GM21390 (cell line): ENCODE measurements around the gene MARS2.
"Not testable (repeated sequence)": the region's sequence is repeated elsewhere in the genome, so short reads cannot be mapped to it uniquely, and the experiment has no call there.

Experiments used
- ATAC-seq: cut with Tn5 transposase; IDR thresholded peaks from one replicate; pipeline ENCODE4 v1.9.1; 2021; ENCODE audit not compliant: unreplicated experiment

The MARS2 gene

GRCh38 chr2:197705121-197705911, at the start of gene MARS2:
MARS2 (plus strand) TSS chr2:197705369; CDS start chr2:197705406, 37 bp downstream.
- peak; percentile 78 for ATAC-seq

GRCh38 chr2:197657562-197657961, 47.6 kb upstream of the MARS2 start:
- ATAC-seq = no peak

DNA sequence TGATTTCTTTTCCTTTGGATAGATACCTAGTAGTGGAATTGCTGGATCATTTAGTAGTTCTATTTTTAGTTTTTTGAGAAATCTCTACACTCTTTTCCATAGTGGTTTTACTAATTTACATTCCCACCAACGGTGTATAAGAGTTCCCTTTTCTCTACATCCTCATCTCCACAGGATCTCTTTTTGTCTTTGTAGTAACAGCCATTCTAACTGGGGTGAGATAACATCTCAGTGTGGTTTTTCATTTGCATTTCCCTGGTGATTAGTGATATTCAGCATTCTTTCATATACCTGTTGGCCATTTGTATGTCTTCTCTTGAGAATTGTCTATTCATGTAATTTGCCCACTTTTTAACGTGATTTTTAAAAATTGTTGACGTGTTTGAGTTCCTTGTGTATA, 43.5 kb upstream of the MARS2 start:
- ATAC-seq = no peak

- ATAC-seq = no peak
These were observed 38.9 kb upstream of the MARS2 start for GRCh38 chr2:197666277-197666676.

- ATAC-seq = no peak
These were observed 36.9 kb upstream of the MARS2 start for GRCh38 chr2:197668296-197668695.

DNA sequence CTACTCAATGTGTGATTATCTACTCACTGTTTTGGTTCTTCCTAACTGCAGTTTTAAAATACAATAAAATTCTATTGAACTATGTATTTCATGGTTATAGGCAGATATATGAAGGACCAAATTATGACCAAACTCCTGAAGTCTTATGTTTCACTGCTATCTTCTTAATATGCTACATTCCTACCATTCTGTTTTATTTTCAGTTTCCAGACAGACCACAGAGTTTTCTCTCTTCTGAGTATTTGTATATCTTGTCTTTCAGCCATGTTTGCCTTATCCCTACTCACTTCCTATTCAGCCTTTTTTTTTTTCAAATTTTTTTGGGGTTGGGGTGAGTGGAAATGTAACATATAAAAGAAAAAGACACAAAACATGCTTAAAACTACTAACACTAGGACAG, 36.1 kb upstream of the MARS2 start:
- ATAC-seq = no peak

GRCh38 chr2:197672371-197672893, 32.7 kb upstream of the MARS2 start:
- ATAC-seq = no peak

DNA sequence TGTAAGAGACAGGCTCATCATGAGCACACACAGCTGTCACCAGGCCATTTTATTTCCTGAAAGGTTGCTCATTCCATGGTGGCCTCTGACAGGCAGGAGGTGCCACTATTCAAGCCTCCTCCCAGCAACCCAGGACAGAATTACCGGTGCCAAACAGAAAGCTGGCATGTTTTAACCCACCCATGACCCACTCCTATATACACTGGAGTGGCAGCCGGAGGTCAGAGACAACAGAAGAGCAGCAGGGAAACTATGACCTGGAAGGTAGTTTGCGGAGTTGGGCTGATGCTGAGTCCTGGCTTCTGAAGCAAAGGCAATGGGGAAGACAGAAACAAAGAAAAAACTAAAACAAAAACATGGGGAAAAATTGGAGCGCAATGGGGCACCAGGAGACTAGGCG, 32.1 kb upstream of the MARS2 start:
- no peak for ATAC-seq

- ATAC-seq = no peak
These were observed 31.6 kb upstream of the MARS2 start for GRCh38 chr2:197673606-197674005.

DNA sequence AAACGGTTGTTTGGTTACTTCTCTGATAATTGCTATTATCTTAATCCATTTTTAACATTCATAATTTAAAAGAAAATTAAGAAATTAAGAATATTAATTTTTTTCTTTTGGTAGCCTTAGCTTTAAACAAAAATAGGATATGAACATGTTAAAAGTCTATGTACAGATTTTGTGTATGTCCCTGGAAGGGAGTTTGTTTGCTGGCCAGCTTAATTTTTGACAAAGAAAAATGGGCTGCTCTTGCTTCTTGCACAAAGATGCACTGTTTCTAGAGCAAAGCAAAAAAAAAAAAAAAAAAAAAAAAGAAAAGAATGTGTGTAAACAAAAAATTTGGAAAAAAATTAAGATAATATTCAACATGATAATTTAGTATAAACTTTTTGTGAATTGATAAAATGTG, 31.1 kb upstream of the MARS2 start:
- no peak for ATAC-seq

DNA sequence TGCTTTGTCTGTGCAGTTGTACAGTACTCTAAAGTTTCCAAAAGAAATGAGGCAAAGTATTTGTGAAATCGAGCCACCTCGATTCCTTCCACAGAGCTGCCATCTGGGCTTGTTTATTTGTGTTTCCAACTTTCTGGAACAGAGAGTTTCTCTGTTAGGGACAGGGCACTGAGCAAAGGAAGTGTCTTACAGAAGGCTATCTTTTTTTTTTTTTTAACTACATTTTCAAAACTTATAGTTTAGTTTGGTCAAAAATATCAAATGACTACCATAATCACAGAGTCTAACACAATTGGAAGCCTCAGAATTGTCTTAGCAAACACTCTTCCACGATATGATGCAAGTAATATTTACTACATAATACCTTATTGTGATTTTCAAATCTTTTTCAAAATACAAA, 30.6 kb upstream of the MARS2 start:
- no peak for ATAC-seq

- ATAC-seq = no peak
These were observed 29.9 kb upstream of the MARS2 start, which contains the start of gene RFTN2 for GRCh38 chr2:197675246-197675645. RFTN2 (minus strand) TSS chr2:197675587; CDS start chr2:197675458, 129 bp downstream.

DNA sequence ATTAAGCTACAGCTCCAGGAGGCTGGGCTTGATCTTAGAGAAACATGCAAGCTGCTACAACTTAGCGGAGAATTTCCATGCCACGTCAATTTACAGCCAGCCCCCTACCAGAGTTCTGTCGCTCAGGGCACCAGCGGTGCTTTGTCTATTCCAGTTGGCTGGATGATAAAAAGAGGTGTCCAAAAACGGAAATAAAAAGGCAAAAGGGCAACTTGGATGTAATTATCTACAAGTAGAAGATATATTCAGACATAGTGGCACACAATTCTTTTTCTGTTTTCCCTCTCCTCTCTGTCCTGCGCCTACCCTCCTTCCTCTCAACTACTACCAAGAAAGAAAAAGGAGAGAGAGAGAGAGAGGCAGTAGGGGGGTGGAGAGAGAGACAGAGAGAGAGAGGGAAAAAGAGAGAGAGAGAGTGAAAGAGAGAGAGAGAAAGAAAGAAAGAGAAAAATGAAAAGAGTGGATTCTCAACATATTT, 29.4 kb upstream of the MARS2 start:
- ATAC-seq = no peak

DNA sequence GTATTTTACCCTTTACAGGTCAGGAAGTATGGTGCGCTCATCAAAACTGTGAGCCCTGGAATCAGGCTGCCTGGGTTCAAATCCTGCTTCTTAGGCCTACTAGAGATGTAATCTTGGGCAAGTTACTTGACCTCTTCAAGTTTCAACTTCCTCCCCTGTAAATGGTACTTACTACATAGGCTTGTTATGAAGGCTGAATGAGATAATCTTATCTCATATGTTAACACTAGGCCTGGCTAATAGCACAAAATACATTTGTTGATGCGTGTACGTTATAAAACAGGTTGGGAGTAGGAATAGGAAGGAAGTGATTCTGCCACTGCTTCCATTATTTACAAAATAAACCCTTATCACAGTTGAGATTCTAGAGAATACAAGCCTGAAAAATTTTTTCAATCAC, 28.1 kb upstream of the MARS2 start:
- no peak for ATAC-seq

DNA sequence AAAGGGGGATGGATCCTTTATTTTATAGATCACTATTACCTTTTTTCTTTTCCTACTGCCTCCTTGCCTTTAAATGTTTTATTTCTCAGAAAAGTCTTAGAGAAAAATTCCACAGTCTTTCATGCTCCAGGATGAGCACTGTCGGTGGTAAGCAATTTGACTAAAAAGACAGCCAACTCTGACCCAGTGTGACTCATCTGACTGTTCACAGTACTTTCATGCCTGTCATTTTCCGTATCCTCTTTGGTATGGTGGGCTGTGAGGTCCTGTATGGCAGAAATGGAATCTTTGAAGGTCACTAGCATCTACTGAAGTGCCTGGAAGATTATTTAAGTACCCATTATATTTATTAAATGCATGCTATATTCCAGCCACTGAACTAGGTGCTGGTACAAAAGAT, 27.7 kb upstream of the MARS2 start:
- no peak for ATAC-seq

DNA sequence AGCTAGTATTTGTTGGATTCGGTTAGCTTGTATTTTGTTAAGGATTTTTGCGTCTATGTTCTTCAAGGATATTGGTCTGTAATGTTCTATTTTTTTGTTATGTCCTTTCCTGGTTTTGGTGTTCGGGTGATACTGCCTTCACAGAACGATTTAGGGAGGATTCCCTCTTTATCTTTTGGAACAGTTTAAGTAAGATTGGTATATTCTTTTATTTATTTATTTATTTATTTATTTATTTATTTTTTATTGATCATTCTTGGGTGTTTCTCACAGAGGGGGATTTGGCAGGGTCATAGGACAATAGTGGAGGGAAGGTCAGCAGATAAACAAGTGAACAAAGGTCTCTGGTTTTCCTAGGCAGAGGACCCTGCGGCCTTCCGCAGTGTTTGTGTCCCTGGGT, 10.0 kb upstream of the MARS2 start:
- ATAC-seq = not testable (repeated sequence)

- ATAC-seq = not testable (repeated sequence)
These were observed 9.2 kb upstream of the MARS2 start for GRCh38 chr2:197695971-197696370.

- not testable (repeated sequence) for ATAC-seq
These were observed 8.6 kb upstream of the MARS2 start for GRCh38 chr2:197696571-197696970.

- ATAC-seq = not testable (repeated sequence)
These were observed 5.4 kb upstream of the MARS2 start for GRCh38 chr2:197699724-197700123.

DNA sequence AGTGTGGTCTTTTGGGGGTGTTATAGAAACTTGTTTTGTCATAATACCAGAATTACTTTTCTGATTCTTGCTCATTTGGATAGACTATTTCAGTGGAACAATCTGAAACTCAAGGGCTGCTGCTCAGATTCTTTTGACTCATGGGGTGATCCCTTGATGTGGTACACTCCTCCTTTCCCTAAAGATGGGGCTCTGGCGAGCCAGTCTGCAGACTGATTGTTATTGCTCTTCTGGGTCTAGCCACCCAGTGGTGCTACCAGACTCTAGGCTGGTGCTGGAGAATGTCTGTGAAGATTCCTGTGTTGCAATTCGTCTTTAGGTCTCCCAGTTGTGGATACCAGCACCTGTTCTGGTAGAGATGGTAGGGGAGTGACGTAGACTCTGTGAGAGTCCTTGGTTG, 4.2 kb upstream of the MARS2 start:
- ATAC-seq = no peak

GRCh38 chr2:197704434-197705120, 592 bp upstream of the MARS2 start:
- peak; percentile 37 for ATAC-seq
